ENCODE data around the gene SUMF1.
"Not testable (repeated sequence)": the region's sequence is repeated elsewhere in the genome, so short reads cannot be mapped to it uniquely, and the experiment has no call there.

The SUMF1 gene

DNA sequence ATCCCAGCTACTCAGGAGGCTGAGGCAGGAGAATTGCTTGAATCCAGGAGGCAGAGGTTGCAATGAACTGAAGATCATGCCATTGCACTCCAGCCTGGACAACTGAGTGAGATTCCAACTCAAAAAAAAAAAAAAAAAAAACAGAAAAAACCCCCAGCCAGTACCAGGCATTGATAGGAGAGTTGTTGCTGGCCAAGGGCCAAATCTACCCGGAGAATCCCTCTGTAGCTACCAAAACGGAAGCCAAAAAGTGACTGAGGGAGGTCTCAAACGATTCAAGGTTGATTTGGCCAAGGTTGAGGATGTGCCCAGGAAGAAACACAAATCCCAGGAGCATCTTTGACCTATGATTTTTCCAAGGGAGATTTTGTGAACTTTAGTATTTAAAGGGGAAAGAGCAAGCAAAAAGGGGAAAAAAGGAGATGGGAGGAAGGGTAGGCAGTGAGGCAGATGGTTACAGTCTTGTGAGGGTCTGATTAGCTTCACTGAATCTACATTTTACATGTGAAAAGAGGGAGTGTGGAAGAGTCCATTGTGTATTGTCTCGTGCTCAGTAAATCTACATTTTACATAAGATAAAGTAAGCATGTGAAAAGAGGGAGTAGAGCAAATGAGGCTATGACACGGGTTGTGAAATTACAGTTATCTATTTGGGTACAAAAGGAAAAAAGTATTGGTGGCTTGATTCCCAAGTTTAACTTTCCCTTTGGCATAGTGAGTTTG, 131.1 kb downstream of the SUMF1 start:
- no peak for TF ChIP-seq POLR2AphosphoS5 (IDR thresholded peaks at IDR 0.05; ENCODE audit: borderline replicate concordance, low read depth, low read length)
- no peak for TF ChIP-seq FOXP2 (optimal IDR thresholded peaks at IDR 0.05; ENCODE audit: control extremely low read depth, extremely low read length, insufficient read depth)
- no peak for TF ChIP-seq EZH2 (IDR thresholded peaks at IDR 0.05)
- no peaks in the 10 kb centered on the region for H3K36me3 ChIP-seq (ENCODE audit: insufficient read depth, low read length)
- no peak overlapping the region for H3K9ac ChIP-seq (ENCODE audit: insufficient read length)
- DNase-seq (ENCODE audit: low read depth, low spot score) = no peak
- H3K27ac ChIP-seq = no peak overlapping the region
- H3K9me3 ChIP-seq (ENCODE audit: low read depth, low read length) = no peaks in the 10 kb centered on the region
- H3K4me3 ChIP-seq = no peak overlapping the region

DNA sequence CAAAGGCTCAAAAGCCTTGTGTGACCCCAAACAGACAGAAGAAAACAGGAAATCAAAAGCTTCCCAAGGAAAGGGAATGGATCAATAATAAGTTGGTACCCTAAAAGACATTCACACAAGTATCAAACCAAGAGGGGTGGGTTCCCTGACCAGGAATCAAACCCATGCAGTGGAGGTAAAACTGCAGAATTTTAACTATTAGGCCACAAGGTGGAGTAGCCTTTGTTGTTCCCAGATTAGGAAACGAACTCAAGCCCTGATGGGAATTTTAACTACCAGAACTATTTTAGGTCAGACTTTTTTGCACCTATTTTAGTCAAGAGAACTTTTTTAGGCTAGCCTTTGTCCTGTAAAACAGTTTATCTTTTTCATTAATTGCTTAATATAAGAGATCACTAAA, 132.5 kb downstream of the SUMF1 start:
- TF ChIP-seq POLR2AphosphoS5 (IDR thresholded peaks at IDR 0.05; ENCODE audit: borderline replicate concordance, low read depth, low read length) (no peak), FOXP2 (optimal IDR thresholded peaks at IDR 0.05; ENCODE audit: control extremely low read depth, extremely low read length, insufficient read depth) (no peak), EZH2 (IDR thresholded peaks at IDR 0.05) (no peak)
- no peak overlapping the region for H3K27ac ChIP-seq
- H3K36me3 ChIP-seq (ENCODE audit: insufficient read depth, low read length) = no peaks in the 10 kb centered on the region
- no peak for DNase-seq (ENCODE audit: low read depth, low spot score)
- no peaks in the 10 kb centered on the region for H3K9me3 ChIP-seq (ENCODE audit: low read depth, low read length)
- no peak overlapping the region for H3K9ac ChIP-seq (ENCODE audit: insufficient read length)
- H3K4me3 ChIP-seq = no peak overlapping the region

DNA sequence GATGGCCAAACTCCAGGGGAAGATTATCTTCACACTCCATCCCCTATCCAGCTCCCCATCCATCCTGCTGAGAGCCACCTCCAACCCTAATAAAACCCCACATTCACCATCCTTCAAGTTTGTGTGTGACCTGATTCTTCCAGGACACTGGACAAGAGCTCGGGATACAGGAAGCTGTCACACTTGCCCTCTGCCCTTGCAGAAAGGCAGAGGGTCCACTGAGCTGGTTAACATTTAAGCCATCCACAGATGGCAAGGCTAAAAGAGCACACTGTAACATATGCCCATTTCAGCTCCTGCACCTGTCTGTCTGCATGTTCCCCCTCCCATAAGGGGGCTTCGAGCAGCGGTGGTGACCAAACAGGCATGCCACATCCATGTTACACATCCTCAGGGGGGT, 134.1 kb downstream of the SUMF1 start:
- Histone ChIP-seq H3K36me3 (ENCODE audit: insufficient read depth, low read length) (no peaks in the 10 kb centered on the region), H3K4me3 (no peak overlapping the region), H3K9me3 (ENCODE audit: low read depth, low read length) (no peaks in the 10 kb centered on the region), H3K27ac (no peak overlapping the region), H3K9ac (ENCODE audit: insufficient read length) (no peak overlapping the region)
- TF ChIP-seq EZH2 (IDR thresholded peaks at IDR 0.05) (no peak), POLR2AphosphoS5 (IDR thresholded peaks at IDR 0.05; ENCODE audit: borderline replicate concordance, low read depth, low read length) (no peak), FOXP2 (optimal IDR thresholded peaks at IDR 0.05; ENCODE audit: control extremely low read depth, extremely low read length, insufficient read depth) (no peak)
- DNase-seq (ENCODE audit: low read depth, low spot score) = no peak

DNA sequence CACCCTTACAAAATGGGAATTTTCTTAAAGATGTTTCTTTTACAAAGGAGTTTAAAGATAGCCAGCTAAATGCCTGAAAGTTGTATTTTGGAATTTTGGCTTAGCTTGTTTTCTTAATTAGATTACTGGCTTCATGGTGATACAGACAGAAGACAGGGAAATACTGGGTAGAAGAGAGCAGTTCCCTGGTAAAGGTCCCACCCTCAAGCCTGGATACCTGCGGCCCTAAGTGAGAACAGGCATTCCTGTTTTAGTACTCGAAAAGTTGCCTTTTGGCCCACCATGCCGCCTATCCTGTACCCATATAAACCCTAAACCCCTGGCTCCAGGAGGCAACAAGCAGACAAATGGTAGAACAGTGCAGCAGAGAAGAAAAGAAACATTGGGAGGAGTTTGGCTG, 134.5 kb downstream of the SUMF1 start:
- TF ChIP-seq EZH2 (IDR thresholded peaks at IDR 0.05) (no peak), FOXP2 (optimal IDR thresholded peaks at IDR 0.05; ENCODE audit: control extremely low read depth, extremely low read length, insufficient read depth) (no peak), POLR2AphosphoS5 (IDR thresholded peaks at IDR 0.05; ENCODE audit: borderline replicate concordance, low read depth, low read length) (no peak)
- no peak overlapping the region for H3K27ac ChIP-seq
- no peak overlapping the region for H3K4me3 ChIP-seq
- DNase-seq (ENCODE audit: low read depth, low spot score) = no peak
- H3K9ac ChIP-seq (ENCODE audit: insufficient read length) = no peak overlapping the region
- H3K9me3 ChIP-seq (ENCODE audit: low read depth, low read length) = no peaks in the 10 kb centered on the region
- no peaks in the 10 kb centered on the region for H3K36me3 ChIP-seq (ENCODE audit: insufficient read depth, low read length)

DNA sequence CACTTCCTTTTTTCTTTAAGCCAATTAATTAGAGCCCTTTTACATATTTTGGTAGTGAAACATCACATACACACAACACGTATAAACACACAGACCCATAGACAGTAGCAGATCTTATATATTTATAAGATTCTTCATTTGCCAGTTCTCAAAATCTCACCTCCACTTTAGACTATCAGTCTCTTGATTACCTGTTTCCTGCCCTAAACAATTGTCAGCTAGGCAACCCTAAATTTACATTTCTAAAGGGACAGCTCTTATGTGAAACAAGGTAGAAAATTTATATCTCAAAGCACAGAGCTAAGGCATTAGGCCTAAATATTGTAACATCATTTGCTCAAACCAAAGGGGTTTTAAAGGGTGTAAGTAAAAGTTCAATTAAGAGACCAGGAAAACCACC, 135.0 kb downstream of the SUMF1 start:
- no peaks in the 10 kb centered on the region for H3K36me3 ChIP-seq (ENCODE audit: insufficient read depth, low read length)
- H3K9me3 ChIP-seq (ENCODE audit: low read depth, low read length) = no peaks in the 10 kb centered on the region
- no peak overlapping the region for H3K4me3 ChIP-seq
- H3K9ac ChIP-seq (ENCODE audit: insufficient read length) = no peak overlapping the region
- no peak overlapping the region for H3K27ac ChIP-seq
- no peak for DNase-seq (ENCODE audit: low read depth, low spot score)
- TF ChIP-seq FOXP2 (optimal IDR thresholded peaks at IDR 0.05; ENCODE audit: control extremely low read depth, extremely low read length, insufficient read depth) (no peak), EZH2 (IDR thresholded peaks at IDR 0.05) (no peak), POLR2AphosphoS5 (IDR thresholded peaks at IDR 0.05; ENCODE audit: borderline replicate concordance, low read depth, low read length) (no peak)

DNA sequence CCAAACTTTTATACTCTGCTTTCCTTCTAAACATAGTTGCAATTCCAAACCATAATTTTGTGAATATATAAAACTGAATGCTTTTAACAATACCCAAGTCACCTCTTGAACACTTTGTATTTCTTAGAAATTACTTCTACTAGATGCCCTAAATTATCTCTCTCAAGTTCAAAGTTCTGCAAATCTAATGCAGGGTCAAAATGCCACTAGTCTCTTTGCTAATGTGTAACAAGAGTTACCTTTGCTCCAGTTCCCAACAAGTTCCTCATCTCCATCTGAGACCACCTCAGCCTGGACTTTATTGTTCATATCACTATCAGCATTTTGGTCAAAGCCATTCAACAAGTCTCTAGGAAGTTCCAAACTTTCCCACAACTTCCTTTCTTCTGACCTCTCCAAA, 137.3 kb downstream of the SUMF1 start:
- H3K27ac ChIP-seq; H3K36me3 ChIP-seq (ENCODE audit: insufficient read depth, low read length); H3K4me3 ChIP-seq; DNase-seq (ENCODE audit: low read depth, low spot score); H3K9ac ChIP-seq (ENCODE audit: insufficient read length); H3K9me3 ChIP-seq (ENCODE audit: low read depth, low read length): not testable (repeated sequence)

DNA sequence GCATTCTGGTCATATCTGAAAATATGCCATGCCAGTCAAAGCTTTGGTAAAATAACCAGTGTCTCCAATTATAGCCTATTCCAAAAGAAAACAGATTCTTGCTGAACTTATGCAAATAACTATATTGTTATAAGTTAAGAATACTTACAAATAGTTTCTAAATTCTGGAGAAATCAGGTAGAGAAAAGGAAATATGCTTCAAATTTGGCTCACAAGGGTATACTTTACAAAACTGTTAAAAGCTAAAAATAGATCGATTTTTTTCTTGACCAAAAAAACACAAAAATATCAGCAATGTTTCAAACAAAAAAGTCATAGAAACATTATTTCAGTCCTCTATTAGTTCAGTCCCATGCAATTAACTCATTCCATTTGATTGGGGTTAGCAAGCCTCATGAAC, 140.2 kb downstream of the SUMF1 start:
- Histone ChIP-seq H3K36me3 (ENCODE audit: insufficient read depth, low read length) (no peaks in the 10 kb centered on the region), H3K9ac (ENCODE audit: insufficient read length) (no peak overlapping the region), H3K27ac (no peak overlapping the region), H3K4me3 (no peak overlapping the region), H3K9me3 (ENCODE audit: low read depth, low read length) (no peaks in the 10 kb centered on the region)
- TF ChIP-seq FOXP2 (optimal IDR thresholded peaks at IDR 0.05; ENCODE audit: control extremely low read depth, extremely low read length, insufficient read depth) (no peak), POLR2AphosphoS5 (IDR thresholded peaks at IDR 0.05; ENCODE audit: borderline replicate concordance, low read depth, low read length) (no peak), EZH2 (IDR thresholded peaks at IDR 0.05) (no peak)
- no peak for DNase-seq (ENCODE audit: low read depth, low spot score)

DNA sequence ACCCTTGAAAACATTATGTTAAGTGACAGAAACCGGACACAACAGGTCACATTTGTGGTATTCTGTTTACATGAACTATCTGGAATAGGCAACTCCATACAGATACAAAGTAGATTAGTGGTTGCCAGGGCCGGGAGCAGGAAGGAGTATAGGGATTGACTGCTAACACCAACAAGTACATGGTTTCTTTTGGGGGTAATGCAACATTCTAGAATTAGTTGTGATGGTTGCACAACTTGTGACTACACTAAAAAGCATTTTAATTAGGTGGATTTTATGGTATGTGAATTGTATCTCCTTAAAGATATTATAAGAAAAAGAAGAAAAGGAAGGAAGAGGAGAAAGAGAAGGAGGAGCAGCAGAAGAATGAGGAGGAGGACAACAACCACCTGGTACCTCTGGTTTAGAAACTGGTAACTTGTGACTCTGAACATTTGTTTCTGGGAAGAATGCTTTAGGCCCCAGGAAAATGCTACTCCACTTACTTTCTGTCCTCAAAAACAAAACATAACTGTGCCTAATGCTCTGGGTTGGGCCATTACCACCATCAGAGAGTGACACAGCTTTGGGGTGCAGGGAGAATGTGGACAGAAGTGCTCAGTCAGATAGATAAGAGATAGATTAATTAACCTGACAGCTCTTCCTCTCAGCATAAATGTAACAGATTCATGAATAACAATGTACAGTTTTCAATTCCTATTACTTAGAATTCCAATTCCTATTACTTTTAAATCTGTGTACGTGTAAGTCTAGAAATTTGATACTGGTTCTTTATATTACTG, 143.6 kb downstream of the SUMF1 start:
- Histone ChIP-seq H3K4me3 (no peak overlapping the region), H3K9me3 (ENCODE audit: low read depth, low read length) (no peaks in the 10 kb centered on the region), H3K36me3 (ENCODE audit: insufficient read depth, low read length) (no peaks in the 10 kb centered on the region), H3K9ac (ENCODE audit: insufficient read length) (no peak overlapping the region), H3K27ac (no peak overlapping the region)
- TF ChIP-seq EZH2 (IDR thresholded peaks at IDR 0.05) = no peak
- no peak for TF ChIP-seq FOXP2 (optimal IDR thresholded peaks at IDR 0.05; ENCODE audit: control extremely low read depth, extremely low read length, insufficient read depth)
- TF ChIP-seq POLR2AphosphoS5 (IDR thresholded peaks at IDR 0.05; ENCODE audit: borderline replicate concordance, low read depth, low read length) = no peak
- no peak for DNase-seq (ENCODE audit: low read depth, low spot score)
